HepG2 (cell line): Measurements from ENCODE around the gene NT5C2. TPM values are rescaled to one million over a fixed set of nuclear protein-coding genes. Genes with fewer than 3 reads are reported as not detected.

Experiments
- ADNP ChIP-seq: sonication (generic); formaldehyde crosslinking; IDR thresholded peaks from 2 replicates; pipeline ENCODE4 v1.4.0; 2020; ENCODE audit warnings: missing genetic modification reagents
- ARID3A ChIP-seq: IDR thresholded peaks from 2 replicates; pipeline ENCODE4 v1.6.1; 2012; ENCODE audit warnings: low read depth, low read length, improper control_type of control experiment
- ARID5B ChIP-seq: IDR thresholded peaks from 2 replicates; pipeline ENCODE4 v1.4.0; 2020; ENCODE audit warnings: mild to moderate bottlenecking, missing genetic modification reagents
- BATF2 ChIP-seq: sonication (generic); formaldehyde crosslinking; IDR thresholded peaks from 2 replicates; pipeline ENCODE4 v1.8.0; 2022; ENCODE audit warnings: mild to moderate bottlenecking, missing genetic modification reagents, moderate library complexity
- CENPT ChIP-seq: sonication (generic); formaldehyde crosslinking; IDR thresholded peaks from 2 replicates; pipeline ENCODE4 v1.8.0; 2022; ENCODE audit warnings: low read depth, mild to moderate bottlenecking, moderate library complexity, missing genetic modification reagents
- DMAP1 ChIP-seq: IDR thresholded peaks from 2 replicates; pipeline ENCODE4 v1.6.1; 2016
- FOXO1 ChIP-seq: sonication (generic); formaldehyde crosslinking; IDR thresholded peaks from 2 replicates; pipeline ENCODE4 v1.4.0; 2020; ENCODE audit warnings: missing genetic modification reagents
- GATAD1 ChIP-seq: IDR thresholded peaks from 2 replicates; pipeline ENCODE4 v1.6.1; 2016; ENCODE audit warnings: missing genetic modification reagents, missing compliant biosample characterization
- HNF4A ChIP-seq: sonication (generic); formaldehyde crosslinking; IDR thresholded peaks from 2 replicates; pipeline ENCODE4 v1.4.0; 2020; ENCODE audit warnings: missing genetic modification reagents
- HNRNPH1 ChIP-seq: fragments of 200-400 bp; formaldehyde crosslinking; optimal IDR thresholded peaks from 2 replicates; pipeline ENCODE3; 2017; ENCODE audit warnings: mild to moderate bottlenecking, low read depth, low read length
- HNRNPUL1 ChIP-seq: fragments of 200-400 bp; formaldehyde crosslinking; IDR thresholded peaks from 2 replicates; pipeline ENCODE4 v1.6.1; 2017; ENCODE audit warnings: low read depth, mild to moderate bottlenecking, low read length, moderate library complexity
- NFE2L2 ChIP-seq: fragments of 150-350 bp; IDR thresholded peaks from 2 replicates; pipeline ENCODE4 v1.6.1; 2014; ENCODE audit warnings: low read length
- PCBP1 ChIP-seq: fragments of 200-400 bp; formaldehyde crosslinking; IDR thresholded peaks from 2 replicates; pipeline ENCODE4 v1.6.1; 2017; ENCODE audit warnings: mild to moderate bottlenecking, low read depth, low read length, borderline replicate concordance
- PCBP2 ChIP-seq: fragments of 200-400 bp; formaldehyde crosslinking; optimal IDR thresholded peaks from 2 replicates; pipeline ENCODE3; 2018; ENCODE audit warnings: low read length, low read depth; ENCODE audit not compliant: poor library complexity, severe bottlenecking
- RXRA ChIP-seq: sonication (generic); formaldehyde crosslinking; IDR thresholded peaks from 2 replicates; pipeline ENCODE4 v1.5.1; 2020; ENCODE audit warnings: missing genetic modification reagents
- TCF7 ChIP-seq: sonication (generic); IDR thresholded peaks from 2 replicates; pipeline ENCODE4 v1.6.1; 2016; ENCODE audit warnings: antibody characterized with exemption, low read depth
- ZFP62 ChIP-seq: sonication (generic); formaldehyde crosslinking; IDR thresholded peaks from 2 replicates; pipeline ENCODE4 v1.4.0; 2020; ENCODE audit warnings: missing genetic modification reagents
- ZNF224 ChIP-seq: sonication (generic); formaldehyde crosslinking; IDR thresholded peaks from 2 replicates; pipeline ENCODE4 v1.5.0; 2020; ENCODE audit warnings: mild to moderate bottlenecking, missing genetic modification reagents
- ZNF260 ChIP-seq: sonication (generic); formaldehyde crosslinking; IDR thresholded peaks from 2 replicates; pipeline ENCODE4 v1.4.0; 2020; ENCODE audit warnings: missing genetic modification reagents, low read depth, mild to moderate bottlenecking, borderline replicate concordance
- ZNF343 ChIP-seq: sonication (generic); formaldehyde crosslinking; IDR thresholded peaks from 2 replicates; pipeline ENCODE4 v1.4.0; 2020; ENCODE audit warnings: mild to moderate bottlenecking, missing genetic modification reagents
- ZNF431 ChIP-seq: sonication (generic); formaldehyde crosslinking; IDR thresholded peaks from 2 replicates; pipeline ENCODE4 v1.9.0; 2022; ENCODE audit warnings: missing genetic modification reagents, low read depth, mild to moderate bottlenecking, borderline replicate concordance
- ZNF781 ChIP-seq: sonication (generic); formaldehyde crosslinking; IDR thresholded peaks from 2 replicates; pipeline ENCODE4 v1.5.1; 2020; ENCODE audit warnings: borderline replicate concordance, mild to moderate bottlenecking, missing genetic modification reagents; ENCODE audit errors: not compliant biosample characterization
- ZNF83 ChIP-seq: sonication (generic); formaldehyde crosslinking; IDR thresholded peaks from 2 replicates; pipeline ENCODE4 v1.4.0; 2020; ENCODE audit warnings: missing genetic modification reagents, mild to moderate bottlenecking, borderline replicate concordance
- ZSCAN29 ChIP-seq: sonication (generic); formaldehyde crosslinking; conservative IDR thresholded peaks from 2 replicates; pipeline ENCODE4 v1.4.0; 2020; ENCODE audit warnings: mild to moderate bottlenecking, missing genetic modification reagents
- polyA plus RNA-seq, 8 experiments: library from polyadenylated mRNA; depleted of rRNA in 3 of 8; stranded (reverse) in 7 of 8; unstranded in 1 of 8; fragments of >200 nt; fragmentation: Illumina TruSeq in 4 of 8; extraction: Trizol in 4 of 8; gene quantifications; 2 replicates each; pipeline versions ENCODE4 v1.2.1 to v1.2.3, GENCODE V29; 2011 to 2016; ENCODE audit warnings: low read depth in 4 of 8, missing spikeins in 1 of 8, mixed read lengths in 1 of 8; ENCODE audit not compliant: insufficient read depth in 1 of 8
- total RNA-seq, 5 experiments: library from RNA; depleted of rRNA; stranded (reverse); fragments of >200 nt; fragmentation: Illumina TruSeq; extraction: Trizol; gene quantifications; 2 replicates each; pipeline ENCODE4 v1.2.3, GENCODE V29; 2016; ENCODE audit warnings: low read depth in 1 of 5

The NT5C2 gene
- total and polyA plus RNA-seq, 2 of the 13 experiments (the other 11 are each of a cell fraction or from before 2014, with no cell fraction given) = 40.6 to 55.2 TPM

- TF ChIP-seq ZFP62 (CRISPR knock-in tag) (no peak), ZNF343 (no peak), FOXO1 (CRISPR knock-in tag) (peak; percentile 20; the same call in 1 of the 2 replicates), TCF7 (0 out of 2 replicates have a peak, but pooled peaks have one; percentile 4), HNF4A (CRISPR knock-in tag) (no peak), ARID5B (peak; percentile 56), ZNF431 (CRISPR knock-in tag) (no peak), BATF2 (CRISPR knock-in tag) (no peak), RXRA (no peak), DMAP1 (CRISPR knock-in tag) (no peak), GATAD1 (no peak), CENPT (no peak), PCBP2 (no peak), PCBP1 (no peak), NFE2L2 (no peak), ADNP (CRISPR knock-in tag) (no peak), ZNF781 (no peak), ZSCAN29 (CRISPR knock-in tag) (peak; percentile 50; the same call in 1 of the 2 replicates), HNRNPH1 (no peak), HNRNPUL1 (no peak), ZNF83 (CRISPR knock-in tag) (no peak), ZNF260 (no peak), ZNF224 (CRISPR knock-in tag) (no peak), ARID3A (peak; percentile 63)
These were observed 39.5 kb downstream of the NT5C2 start (continued) for GRCh38 chr10:103153302-103154197.
